ENCODE measurements around the gene TNFRSF8.

The TNFRSF8 gene

GRCh38 chr1:12080156-12080555 lies 17.1 kb downstream of the TNFRSF8 start:
- no peak overlapping the region for H3K4me3 ChIP-seq (IDR thresholded peaks at IDR 0.05; ENCODE audit: insufficient read depth, low read depth, low read length)
- no peak for TF ChIP-seq CTCF (conservative IDR thresholded peaks at IDR 0.05; ENCODE audit: low read depth, low read length)
- no peak overlapping the region for H3K9ac ChIP-seq
- no peaks in the 10 kb centered on the region for H3K36me3 ChIP-seq (ENCODE audit: insufficient read depth)
- H3K27me3 ChIP-seq (ENCODE audit: insufficient read depth, low read depth): no peaks in the 10 kb centered on the region
- H3K4me2 ChIP-seq: no peak overlapping the region
- no peaks in the 10 kb centered on the region for H4K20me1 ChIP-seq (ENCODE audit: insufficient read depth)
- H3K27ac ChIP-seq: no peak overlapping the region
- no peaks in the 10 kb centered on the region for H3K79me2 ChIP-seq (ENCODE audit: insufficient read depth, low read depth)
- peaks cover 6% of the 10 kb centered on the region for H3K4me1 ChIP-seq (ENCODE audit: low read depth, poor library complexity, severe bottlenecking)
- no peak overlapping the region for H2AFZ ChIP-seq (ENCODE audit: low read depth)

- TF ChIP-seq CTCF (conservative IDR thresholded peaks at IDR 0.05; ENCODE audit: low read depth, low read length): no peak
- H3K4me3 ChIP-seq (IDR thresholded peaks at IDR 0.05; ENCODE audit: insufficient read depth, low read depth, low read length): no peak overlapping the region
- no peaks in the 10 kb centered on the region for H4K20me1 ChIP-seq (ENCODE audit: insufficient read depth)
- no peak overlapping the region for H3K27ac ChIP-seq
- no peak overlapping the region for H3K4me2 ChIP-seq
- H3K9ac ChIP-seq: no peak overlapping the region
- H3K4me1 ChIP-seq (ENCODE audit: low read depth, poor library complexity, severe bottlenecking): peaks cover 6% of the 10 kb centered on the region
- H3K79me2 ChIP-seq (ENCODE audit: insufficient read depth, low read depth): no peaks in the 10 kb centered on the region
- no peaks in the 10 kb centered on the region for H3K36me3 ChIP-seq (ENCODE audit: insufficient read depth)
- no peaks in the 10 kb centered on the region for H3K27me3 ChIP-seq (ENCODE audit: insufficient read depth, low read depth)
- peak overlapping the region; percentile 65 for H2AFZ ChIP-seq (ENCODE audit: low read depth)
Observed at GRCh38 chr1:12080773-12081556, 17.9 kb downstream of the TNFRSF8 start.

GRCh38 chr1:12081648-12082396 lies 18.7 kb downstream of the TNFRSF8 start:
- H2AFZ ChIP-seq (ENCODE audit: low read depth): peak overlapping the region; percentile 65
- H4K20me1 ChIP-seq (ENCODE audit: insufficient read depth): no peaks in the 10 kb centered on the region
- no peak overlapping the region; the same call in 1 of the 2 replicates for H3K4me2 ChIP-seq
- no peak overlapping the region for H3K27ac ChIP-seq
- no peak overlapping the region for H3K4me3 ChIP-seq (IDR thresholded peaks at IDR 0.05; ENCODE audit: insufficient read depth, low read depth, low read length)
- no peaks in the 10 kb centered on the region for H3K36me3 ChIP-seq (ENCODE audit: insufficient read depth)
- H3K27me3 ChIP-seq (ENCODE audit: insufficient read depth, low read depth): no peaks in the 10 kb centered on the region
- TF ChIP-seq CTCF (conservative IDR thresholded peaks at IDR 0.05; ENCODE audit: low read depth, low read length): no peak
- H3K4me1 ChIP-seq (ENCODE audit: low read depth, poor library complexity, severe bottlenecking): peaks cover 6% of the 10 kb centered on the region
- H3K9ac ChIP-seq: no peak overlapping the region
- no peaks in the 10 kb centered on the region for H3K79me2 ChIP-seq (ENCODE audit: insufficient read depth, low read depth)

- Histone ChIP-seq H3K4me3 (IDR thresholded peaks at IDR 0.05; ENCODE audit: insufficient read depth, low read depth, low read length) (no peak overlapping the region), H3K27me3 (ENCODE audit: insufficient read depth, low read depth) (no peaks in the 10 kb centered on the region), H3K36me3 (ENCODE audit: insufficient read depth) (no peaks in the 10 kb centered on the region), H3K4me2 (no peak overlapping the region), H2AFZ (ENCODE audit: low read depth) (no peak overlapping the region), H3K4me1 (ENCODE audit: low read depth, poor library complexity, severe bottlenecking) (peaks cover 6% of the 10 kb centered on the region), H3K79me2 (ENCODE audit: insufficient read depth, low read depth) (no peaks in the 10 kb centered on the region), H3K27ac (no peak overlapping the region), H4K20me1 (ENCODE audit: insufficient read depth) (no peaks in the 10 kb centered on the region), H3K9ac (no peak overlapping the region)
- TF ChIP-seq CTCF (conservative IDR thresholded peaks at IDR 0.05; ENCODE audit: low read depth, low read length): no peak
Observed at GRCh38 chr1:12082988-12083387, 19.9 kb downstream of the TNFRSF8 start.
